ENCODE data around the gene PSG2. TPM values are rescaled to one million over a fixed set of nuclear protein-coding genes. Genes with fewer than 3 reads are reported as not detected.
"Not testable (repeated sequence)": the region's sequence is repeated elsewhere in the genome, so short reads cannot be mapped to it uniquely, and the experiment has no call there.

PSG2 gene
- total RNA-seq, 1 experiment from 2014 or later: not detected

- DNase-seq (ENCODE audit: low read depth): peak; percentile 90
Measured at GRCh38 chr19:43077881-43078280, 4.6 kb downstream of the PSG2 start.

GRCh38 chr19:43062418-43062817 lies 20.1 kb downstream of the PSG2 start:
- DNase-seq (ENCODE audit: low read depth): not testable (repeated sequence)

DNA sequence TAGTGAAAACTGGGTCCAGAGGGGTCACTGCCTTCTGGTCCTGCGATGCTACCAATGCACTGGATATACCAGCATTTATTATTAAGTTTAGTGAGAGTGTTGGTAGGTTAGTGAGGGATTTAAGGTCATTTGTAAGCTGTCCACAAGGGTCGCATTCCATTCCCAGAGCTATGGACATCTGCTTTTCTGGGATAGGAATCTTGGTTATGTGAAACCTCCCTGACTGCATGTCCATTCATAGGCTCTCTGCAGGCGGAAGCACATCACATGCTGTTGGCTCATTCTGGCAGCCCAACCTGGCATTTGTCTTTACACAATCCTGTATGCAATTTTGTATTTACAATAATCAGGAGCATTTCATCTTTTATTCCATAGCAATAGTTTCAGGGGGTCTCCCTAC lies 21.2 kb downstream of the PSG2 start:
- peak; percentile 60 for DNase-seq (ENCODE audit: low read depth)

GRCh38 chr19:43060254-43060653 lies 22.2 kb downstream of the PSG2 start:
- peak; percentile 71 for DNase-seq (ENCODE audit: low read depth)

DNA sequence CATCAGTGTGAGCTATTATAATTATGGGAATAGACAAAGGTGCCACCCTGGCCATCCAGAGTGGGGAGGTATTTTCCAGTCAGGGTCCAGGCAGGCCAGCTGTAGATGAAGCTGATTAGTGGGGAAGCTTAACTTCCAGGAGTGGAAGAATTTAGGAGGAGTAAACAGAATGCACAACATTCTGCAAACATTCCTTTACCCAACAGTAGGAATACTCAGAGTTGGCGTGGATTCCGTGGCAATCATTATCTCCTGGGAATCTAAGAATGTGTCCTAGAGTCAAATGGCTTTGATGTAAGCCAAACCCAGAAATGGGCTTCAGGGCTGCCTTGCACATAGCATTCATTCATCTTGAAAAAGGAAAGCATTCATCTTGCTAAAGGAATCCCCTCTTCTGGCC lies 23.0 kb downstream of the PSG2 start:
- peak; percentile 14 for DNase-seq (ENCODE audit: low read depth)

DNA sequence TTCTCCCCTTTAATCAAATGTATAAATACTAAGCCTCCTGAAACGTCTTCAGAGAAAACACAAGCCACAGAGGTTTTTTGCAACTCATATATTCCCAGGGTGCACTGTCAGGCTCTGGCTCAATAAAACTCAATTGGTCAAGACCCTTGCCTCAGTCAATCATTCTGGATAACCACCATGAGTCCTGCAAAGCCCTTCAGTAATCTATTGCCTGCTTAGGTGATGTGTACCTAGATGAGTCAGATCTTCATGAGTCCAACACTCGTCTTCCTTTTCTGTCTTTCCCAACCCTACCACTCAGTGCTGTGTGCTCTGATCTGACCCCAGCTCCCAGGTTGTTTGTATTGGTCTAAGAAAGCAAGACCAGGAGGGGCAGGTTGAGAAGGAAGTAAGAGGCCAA lies 24.1 kb downstream of the PSG2 start:
- not testable (repeated sequence) for DNase-seq (ENCODE audit: low read depth)

GRCh38 chr19:43047966-43048365 lies 34.5 kb downstream of the PSG2 start:
- peak; percentile 56 for DNase-seq (ENCODE audit: low read depth)

DNA sequence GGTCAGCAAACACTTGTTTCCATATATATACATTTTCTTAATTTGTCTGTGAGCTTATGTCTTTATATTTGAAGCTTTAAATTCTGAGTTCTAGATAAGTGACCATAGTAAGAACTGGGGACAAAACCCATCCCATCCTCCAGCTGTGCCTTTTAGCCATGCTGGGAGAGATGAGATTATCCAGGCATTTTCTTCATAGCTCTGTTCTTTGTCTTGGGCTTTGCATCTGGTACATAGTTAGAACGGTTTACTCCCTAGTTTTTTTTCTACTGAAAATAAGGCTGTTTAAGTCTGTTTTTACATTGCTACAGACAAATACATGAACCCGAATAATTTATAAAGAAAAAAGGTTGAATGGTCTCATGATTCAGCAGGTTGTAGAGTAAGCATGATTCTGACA lies 35.9 kb downstream of the PSG2 start:
- not testable (repeated sequence) for DNase-seq (ENCODE audit: low read depth)

DNA sequence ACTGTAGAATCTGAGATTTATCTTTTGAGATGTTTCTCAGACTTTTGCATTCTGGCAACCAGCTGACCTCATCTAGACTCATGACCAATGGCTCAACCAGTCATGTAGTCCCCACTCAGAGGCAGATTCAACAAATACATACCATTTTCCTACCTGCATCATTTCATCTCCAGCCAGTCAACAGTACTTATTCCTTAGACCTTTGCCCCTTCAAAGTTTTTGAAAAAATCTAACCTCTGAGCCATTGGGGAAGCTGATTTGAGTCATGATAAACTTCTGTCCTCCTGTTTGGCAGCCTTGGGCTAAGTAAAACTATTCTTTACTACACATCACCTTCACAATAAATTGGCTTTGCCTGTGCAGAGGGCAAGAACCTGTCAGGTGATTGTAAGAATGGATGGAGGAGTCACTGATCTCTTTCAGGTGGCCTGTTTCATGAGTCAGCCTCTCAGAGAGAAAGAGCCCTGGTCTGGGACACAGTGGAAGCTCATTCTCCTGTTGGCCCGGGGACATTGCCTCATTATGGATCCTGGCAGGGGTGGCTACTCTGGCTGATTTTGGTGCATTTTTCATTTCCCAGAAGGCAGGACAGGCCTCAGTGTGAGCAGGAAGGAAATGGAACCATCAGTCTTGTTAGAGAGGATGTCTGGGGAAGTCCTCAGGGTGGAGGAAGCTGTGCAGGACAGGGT lies 38.9 kb downstream of the PSG2 start:
- not testable (repeated sequence) for DNase-seq (ENCODE audit: low read depth)

- DNase-seq (ENCODE audit: low read depth): peak; percentile 41
Measured at GRCh38 chr19:43031645-43032044, 50.9 kb downstream of the PSG2 start.

GRCh38 chr19:43028866-43029265 lies 53.6 kb downstream of the PSG2 start:
- DNase-seq (ENCODE audit: low read depth): no peak

DNA sequence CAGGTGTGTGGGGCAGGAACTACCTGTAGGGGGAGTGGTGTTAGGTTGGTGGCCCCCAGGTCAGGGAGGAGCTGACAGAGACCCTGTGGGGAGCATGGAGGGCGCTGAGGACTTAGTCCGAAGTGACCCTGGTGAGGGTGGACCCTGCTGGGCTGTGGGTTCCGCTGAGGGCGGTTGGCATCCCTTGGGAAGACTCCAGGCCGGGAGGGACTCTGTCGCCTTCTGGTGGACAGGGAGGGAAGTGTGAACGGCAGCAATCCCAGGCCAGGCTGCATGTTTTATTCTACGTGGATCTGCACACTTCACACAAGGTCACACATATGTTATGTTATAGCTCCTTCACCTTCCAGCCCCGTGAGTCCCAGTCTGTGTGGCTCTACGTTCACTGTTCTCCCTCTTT lies 54.5 kb downstream of the PSG2 start:
- not testable (repeated sequence) for DNase-seq (ENCODE audit: low read depth)

GRCh38 chr19:43027061-43027460 lies 55.4 kb downstream of the PSG2 start:
- not testable (repeated sequence) for DNase-seq (ENCODE audit: low read depth)

GRCh38 chr19:43026369-43026768 lies 56.1 kb downstream of the PSG2 start, which contains the start of gene PSG11:
Gene PSG11 (minus strand): TSS chr19:43026469. CDS start chr19:43026372, 97 bp downstream.
- not testable (repeated sequence) for DNase-seq (ENCODE audit: low read depth)

GRCh38 chr19:43022098-43022497 lies 60.4 kb downstream of the PSG2 start:
- peak; percentile 73 for DNase-seq (ENCODE audit: low read depth)

GRCh38 chr19:43021629-43022028 lies 60.9 kb downstream of the PSG2 start:
- peak; percentile 73 for DNase-seq (ENCODE audit: low read depth)

GRCh38 chr19:43019588-43019987 lies 62.9 kb downstream of the PSG2 start:
- not testable (repeated sequence) for DNase-seq (ENCODE audit: low read depth)

Other genes with a start within 250 kb of the PSG2 start
- 0.24 TPM in 1 of 2 replicates, not detected in the other for gene PSG1, start 203.0 kb downstream of the PSG2 start, total RNA-seq (2014; rRNA removed; shearing (Covaris generic))
- not detected in 2 replicates for gene PSG6, start 164.8 kb downstream of the PSG2 start, total RNA-seq (2014; rRNA removed; shearing (Covaris generic))
- gene PSG7, start 145.5 kb downstream of the PSG2 start, total RNA-seq (2014; rRNA removed; shearing (Covaris generic)): not detected in 2 replicates
- 0.29 TPM in 1 of 2 replicates, not detected in the other for gene PSG11, start 56.2 kb downstream of the PSG2 start, total RNA-seq (2014; rRNA removed; shearing (Covaris generic))
- 1.3 and 4.1 TPM in 2 replicates for gene PSG5, start 103.8 kb upstream of the PSG2 start, total RNA-seq (2014; rRNA removed; shearing (Covaris generic))
- 3.3 and 4.6 TPM in 2 replicates for gene PSG4, start 122.9 kb upstream of the PSG2 start, total RNA-seq (2014; rRNA removed; shearing (Covaris generic))
- 1.1 and 1.4 TPM in 2 replicates for gene PSG9, start 186.8 kb upstream of the PSG2 start, total RNA-seq (2014; rRNA removed; shearing (Covaris generic))

Data from RPMI7951 (cell line).